Upper lobe of left lung (tissue), 6 donors: Measurements from ENCODE around the gene BMP8B. TPM values are rescaled to one million over a fixed set of nuclear protein-coding genes. Genes with fewer than 3 reads are reported as not detected.

Experiments used
- ATAC-seq, 2 donors: fragments of 200-7000 bp; cut with Tn5 transposase; one replicate each; pipeline ENCODE4 v1.9.1; 2022; ENCODE audit warnings: mild to moderate bottlenecking in 2 of 2, moderate library complexity in 2 of 2; ENCODE audit not compliant: low FRiP score in 2 of 2
- DNase-seq, 2 donors: peaks; one replicate each; pipeline ENCODE4 v3.0.0-alpha.2; 2019 to 2020
- H3K27ac ChIP-seq, 4 donors: fragments of 200-600 bp; sonication (generic); one replicate each; pipeline ENCODE4 v1.5.1; 2016 to 2019
- H3K27me3 ChIP-seq, 4 donors: fragments of 200-600 bp; sonication (generic); one replicate each; pipeline ENCODE4 v1.5.1; 2017 to 2019
- H3K36me3 ChIP-seq, 4 donors: fragments of 200-600 bp; sonication (generic); one replicate each; pipeline ENCODE4 v1.5.1; 2016 to 2019
- H3K4me1 ChIP-seq, 4 donors: fragments of 200-600 bp; sonication (generic); one replicate each; pipeline ENCODE4 v1.5.1; 2018 to 2019
- H3K4me3 ChIP-seq, 4 donors: fragments of 200-600 bp; sonication (generic); one replicate each; pipeline ENCODE4 v1.5.1; 2017 to 2019; ENCODE audit warnings: mild to moderate bottlenecking in 2 of 4, moderate library complexity in 1 of 4
- H3K9me3 ChIP-seq, 4 donors: fragments of 200-600 bp; sonication (generic); one replicate each; pipeline ENCODE4 v1.5.1; 2018 to 2019
- CTCF ChIP-seq, 6 experiments: fragments of 450-650 bp in 4 of 6; fragments of 200-600 bp in 2 of 6; sonication (generic) in 2 of 6; IDR thresholded peaks; one replicate each; pipeline ENCODE4 v1.5.1; 2016 to 2019; ENCODE audit warnings: antibody characterized with exemption in 6 of 6
- EP300 ChIP-seq, 4 donors: sonication (generic); formaldehyde crosslinking; IDR thresholded peaks; one replicate each; pipeline ENCODE4 v1.5.1; 2017; ENCODE audit warnings: antibody characterized with exemption in 4 of 4, control low read depth in 2 of 4
- POLR2A ChIP-seq, 4 donors: fragments of 450-650 bp; IDR thresholded peaks; one replicate each; pipeline ENCODE4 v1.5.1; 2016 to 2017; ENCODE audit warnings: antibody characterized with exemption in 4 of 4, mild to moderate bottlenecking in 2 of 4
- POLR2AphosphoS5 ChIP-seq, 2 donors: sonication (generic); formaldehyde crosslinking; IDR thresholded peaks; one replicate each; pipeline ENCODE4 v1.5.1; 2017; ENCODE audit warnings: antibody characterized with exemption in 2 of 2
- WGBS, 2 donors: methylation state at CpG; one replicate each; pipeline ENCODE4 v1.1.5; 2017 to 2018; 5-methylcytosine and 5-hydroxymethylcytosine counted together
- total RNA-seq, 6 donors: library from RNA; depleted of rRNA in 4 of 6; stranded (reverse); fragments of >200 nt in 4 of 6; gene quantifications; one replicate each; pipeline versions ENCODE4 v1.1.0 to v1.2.1, GENCODE V29; 2016 to 2021
- donor health status: DM: no; HTN: no; CAD: no; lungs with moderate emphysema.
- donor health status: DM: no; HTN: yes; CAD: no; lungs with severe emphysema.

Gene BMP8B
- total RNA-seq, 6 donors from 2014 or later, result 1.2 to 5.2 (median 2.3) TPM

- no peak overlapping the region for H3K27ac ChIP-seq
- no peaks in the 10 kb centered on the region for H3K9me3 ChIP-seq
- H3K4me1 ChIP-seq, result no peaks in the 10 kb centered on the region
- peaks cover 0 to 5% (median 0%) of the 10 kb centered on the region in 4 donors for H3K27me3 ChIP-seq
- ATAC-seq, result no peak
- TF ChIP-seq POLR2AphosphoS5 (IDR thresholded peaks at IDR 0.05) (no peak), POLR2A (IDR thresholded peaks at IDR 0.05) (no peak), EP300 (IDR thresholded peaks at IDR 0.05) (no peak), CTCF (IDR thresholded peaks at IDR 0.05) (no peak)
- no peak overlapping the region for H3K4me3 ChIP-seq
- WGBS, 2 donors, result 51 to 68% methylated on average over 14 of the region's 14 CpGs
- no peak for DNase-seq
- no peaks in the 10 kb centered on the region for H3K36me3 ChIP-seq
Observed at GRCh38 chr1:39727932-39728317, 60.7 kb downstream of the BMP8B start.

DNA sequence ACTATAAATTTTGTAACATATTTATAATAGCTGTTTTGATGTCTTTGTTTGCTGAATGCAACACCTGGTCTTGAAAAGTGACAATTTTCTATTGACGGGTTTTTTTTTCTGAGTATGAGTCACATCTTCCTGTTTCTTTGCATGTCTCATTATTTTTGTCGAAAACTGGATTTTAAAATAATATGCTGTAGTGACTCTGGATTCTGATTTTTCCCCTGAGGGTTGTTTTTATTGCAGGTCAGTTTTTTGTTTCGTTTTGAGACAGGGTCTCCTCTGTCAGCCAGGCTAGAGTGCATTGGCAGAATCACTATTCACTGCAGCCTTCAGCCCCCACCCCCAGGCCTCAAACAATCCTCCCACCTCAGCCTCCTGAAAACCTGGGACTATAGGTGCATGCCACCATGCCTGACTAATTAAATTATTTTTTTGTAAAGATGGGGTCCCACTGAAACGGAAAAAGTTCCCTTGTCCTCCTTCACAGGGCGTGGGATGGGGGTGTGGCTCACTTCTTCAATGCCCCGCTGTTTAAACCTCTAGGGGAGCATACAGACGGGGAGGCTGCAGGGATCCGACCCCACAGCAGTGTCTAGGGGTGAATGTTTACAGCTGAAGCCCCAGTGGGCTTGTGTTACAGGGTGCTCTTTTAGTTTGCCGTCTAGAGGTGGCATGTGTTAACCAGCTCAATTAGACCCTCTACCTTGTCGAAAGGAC lies 61.3 kb downstream of the BMP8B start:
- no peaks in the 10 kb centered on the region for H3K4me1 ChIP-seq
- WGBS, 2 donors, result 45 to 49% methylated on average over 10 of the region's 10 CpGs
- TF ChIP-seq EP300 (IDR thresholded peaks at IDR 0.05) (no peak), POLR2AphosphoS5 (IDR thresholded peaks at IDR 0.05) (no peak), CTCF (IDR thresholded peaks at IDR 0.05) (no peak), POLR2A (IDR thresholded peaks at IDR 0.05) (no peak)
- H3K27ac ChIP-seq, result no peak overlapping the region
- ATAC-seq (no peak), DNase-seq (no peak)
- no peaks in the 10 kb centered on the region for H3K9me3 ChIP-seq
- H3K4me3 ChIP-seq, result no peak overlapping the region
- no peaks in the 10 kb centered on the region for H3K36me3 ChIP-seq
- H3K27me3 ChIP-seq, result peaks cover 0 to 5% (median 0%) of the 10 kb centered on the region in 4 donors

- ATAC-seq (no peak), DNase-seq (no peak)
- Histone ChIP-seq H3K27me3 (peaks cover 0 to 5% (median 0%) of the 10 kb centered on the region in 4 donors), H3K4me3 (no peak overlapping the region), H3K36me3 (no peaks in the 10 kb centered on the region), H3K27ac (no peak overlapping the region), H3K9me3 (no peaks in the 10 kb centered on the region), H3K4me1 (no peaks in the 10 kb centered on the region)
- WGBS, 2 donors, result 75 to 79% methylated on average over 3 of the region's 3 CpGs
- TF ChIP-seq POLR2A (IDR thresholded peaks at IDR 0.05), result no peak
- TF ChIP-seq POLR2AphosphoS5 (IDR thresholded peaks at IDR 0.05), result no peak
- no peak for TF ChIP-seq EP300 (IDR thresholded peaks at IDR 0.05)
- TF ChIP-seq CTCF (IDR thresholded peaks at IDR 0.05), result no peak
Observed at GRCh38 chr1:39726600-39726999, 62.1 kb downstream of the BMP8B start.

GRCh38 chr1:39722495-39722894 lies 66.2 kb downstream of the BMP8B start:
- DNase-seq (no peak), ATAC-seq (no peak)
- no peak overlapping the region for H3K27ac ChIP-seq
- no peaks in the 10 kb centered on the region for H3K36me3 ChIP-seq
- WGBS, 2 donors, result 17 to 31% methylated on average over 2 of the region's 2 CpGs
- TF ChIP-seq CTCF (IDR thresholded peaks at IDR 0.05), result no peak
- no peaks in the 10 kb centered on the region for H3K27me3 ChIP-seq
- no peak overlapping the region for H3K4me3 ChIP-seq
- H3K9me3 ChIP-seq, result no peaks in the 10 kb centered on the region
- peaks cover 0 to 2% (median 0%) of the 10 kb centered on the region in 4 donors for H3K4me1 ChIP-seq

GRCh38 chr1:39721664-39722063 lies 67.0 kb downstream of the BMP8B start:
- no peaks in the 10 kb centered on the region for H3K36me3 ChIP-seq
- peaks cover 0 to 2% (median 0%) of the 10 kb centered on the region in 4 donors for H3K4me1 ChIP-seq
- TF ChIP-seq POLR2A (IDR thresholded peaks at IDR 0.05) (no peak), EP300 (IDR thresholded peaks at IDR 0.05) (no peak), CTCF (IDR thresholded peaks at IDR 0.05) (no peak), POLR2AphosphoS5 (IDR thresholded peaks at IDR 0.05) (no peak)
- no peak overlapping the region for H3K4me3 ChIP-seq
- ATAC-seq (no peak), DNase-seq (no peak)
- no peak overlapping the region for H3K27ac ChIP-seq
- H3K9me3 ChIP-seq, result no peaks in the 10 kb centered on the region
- H3K27me3 ChIP-seq, result no peaks in the 10 kb centered on the region
